ENCODE data around the gene FAM171A1.

The FAM171A1 gene

GRCh38 chr10:15169555-15170401 lies 201.3 kb downstream of the FAM171A1 start:
- DNase-seq (ENCODE audit: low spot score) = no peak

DNA sequence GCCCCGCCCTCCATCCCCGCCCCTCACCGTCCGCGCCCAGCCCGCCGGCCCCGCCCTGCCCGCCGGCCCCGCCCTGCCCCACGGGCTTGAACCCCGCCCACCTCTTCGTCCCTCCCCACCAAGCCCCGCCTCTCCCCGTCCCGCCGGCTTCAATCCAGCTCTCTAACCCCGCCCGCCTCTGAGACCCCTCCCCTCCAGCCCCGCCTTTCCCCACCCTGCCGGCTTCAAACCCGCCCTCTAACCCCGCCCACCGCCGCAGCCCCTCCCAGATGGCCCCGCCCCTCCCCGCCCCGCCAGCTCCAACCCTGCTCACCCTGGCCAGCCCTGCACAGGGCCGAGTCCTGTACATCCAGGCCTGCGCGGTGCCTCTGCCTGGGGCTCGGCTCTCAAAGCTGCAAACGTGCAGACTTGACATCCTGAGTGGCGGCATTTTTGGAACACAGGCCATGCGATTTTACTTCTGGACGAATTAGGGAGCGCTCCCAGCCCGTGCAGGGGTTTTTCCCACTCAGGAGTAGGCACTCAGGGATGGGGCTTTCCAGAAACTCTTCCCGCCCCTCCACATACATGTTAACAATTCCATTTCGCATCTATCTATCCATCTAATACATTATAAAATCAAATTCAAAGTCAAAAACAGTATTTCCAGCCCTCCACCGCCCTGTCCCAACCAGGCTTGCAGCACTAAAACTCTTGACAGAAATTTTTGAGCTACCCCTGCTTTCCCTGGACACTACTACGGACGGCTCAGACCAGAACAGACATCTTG lies 202.1 kb downstream of the FAM171A1 start:
- DNase-seq (ENCODE audit: low spot score) = peak; percentile 99

DNA sequence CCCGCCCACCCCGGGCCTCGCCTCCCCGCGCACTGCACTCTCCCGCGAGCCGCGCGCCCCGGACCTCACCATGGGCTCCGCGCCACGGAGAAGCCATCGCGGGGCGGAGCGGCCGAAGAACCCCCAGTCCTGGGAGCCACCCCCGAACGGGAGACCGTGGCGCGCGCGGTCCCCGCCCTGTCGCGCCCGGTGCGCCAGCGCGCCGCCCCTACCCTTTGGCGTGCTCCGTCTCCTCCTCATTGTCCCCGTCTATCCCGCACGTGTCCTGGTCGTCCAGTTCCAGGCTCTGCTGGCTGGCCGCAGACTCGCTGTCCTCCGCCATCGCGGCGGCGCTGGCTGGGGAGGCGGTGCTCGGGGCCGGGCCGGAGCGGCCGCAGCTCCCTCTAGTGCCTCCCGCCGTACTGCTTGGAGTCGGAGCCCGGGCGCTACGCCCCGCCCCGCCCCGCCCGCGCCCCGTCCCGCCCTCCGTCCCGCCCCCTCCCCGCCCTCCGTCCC lies 202.8 kb downstream of the FAM171A1 start, which contains the start of gene NMT2:
Gene NMT2 (minus strand): TSS at position 403 of the 495 bp plus-strand sequence. CDS start 81 bp downstream, at position 322.
- no peak for DNase-seq (ENCODE audit: low spot score)

DNA sequence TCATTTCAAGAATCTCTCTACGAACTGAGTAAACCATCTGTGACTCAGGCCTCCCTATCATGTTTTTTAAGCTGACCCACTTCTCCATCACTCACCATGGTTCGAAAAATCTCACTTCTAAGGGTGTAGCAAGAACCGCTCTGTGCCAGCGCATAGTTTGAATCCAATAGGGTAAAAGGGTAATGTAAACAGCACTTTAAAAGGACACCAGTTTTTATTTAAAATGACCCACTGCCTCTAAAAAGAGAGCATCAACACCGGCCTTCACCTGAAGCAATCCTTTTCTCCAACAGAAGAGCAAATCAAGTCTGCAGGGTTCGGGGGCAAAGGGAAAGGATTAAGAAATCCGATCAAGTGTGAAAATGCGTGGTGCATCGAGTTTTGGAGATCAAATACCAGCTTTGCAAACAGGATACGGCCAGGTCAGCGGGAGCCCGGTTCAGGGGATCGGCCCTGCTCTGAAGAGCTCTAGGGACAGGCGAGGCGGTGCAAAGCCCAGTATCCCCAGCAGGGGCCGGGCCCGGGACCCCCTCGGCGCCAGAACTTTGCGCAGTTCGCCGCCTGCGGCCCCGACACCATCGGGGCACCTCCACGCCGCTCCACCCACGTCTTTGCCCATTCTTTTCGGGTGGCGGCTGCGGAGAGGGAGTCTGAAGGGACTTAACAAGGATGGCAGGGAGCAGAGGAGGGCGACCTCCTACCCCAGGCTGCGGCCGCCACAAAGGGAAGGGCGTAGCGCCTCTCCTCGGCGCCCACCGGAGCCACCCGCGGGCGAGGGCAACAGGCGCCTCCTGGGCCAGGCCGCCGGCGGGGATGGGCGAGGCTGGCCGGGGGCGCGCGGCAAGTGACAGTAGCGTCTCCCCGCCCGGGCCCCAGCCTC lies 203.4 kb downstream of the FAM171A1 start:
- peak; percentile 49 for DNase-seq (ENCODE audit: low spot score)

- DNase-seq (ENCODE audit: low spot score) = no peak
These were observed 204.8 kb downstream of the FAM171A1 start for GRCh38 chr10:15166325-15166724.

GRCh38 chr10:15163253-15163828 lies 207.7 kb downstream of the FAM171A1 start:
- no peak for DNase-seq (ENCODE audit: low spot score)

Measured in germinal center (tissue), 1 donor.